ENCODE results near the gene HABP2.

The HABP2 gene

GRCh38 chr10:113605268-113605978 is 52.6 kb downstream of the HABP2 start:
- DNase-seq (ENCODE audit: low read depth), result no peak

- no peak for DNase-seq (ENCODE audit: low read depth)
These were observed 56.9 kb downstream of the HABP2 start for GRCh38 chr10:113609704-113610108.

GRCh38 chr10:113610631-113611601 is 58.1 kb downstream of the HABP2 start:
- DNase-seq (ENCODE audit: low read depth), result no peak

GRCh38 chr10:113612154-113612553 is 59.3 kb downstream of the HABP2 start:
- no peak for DNase-seq (ENCODE audit: low read depth)

- no peak for DNase-seq (ENCODE audit: low read depth)
These were observed 60.6 kb downstream of the HABP2 start for GRCh38 chr10:113613427-113613826.

- DNase-seq (ENCODE audit: low read depth), result no peak
These were observed 61.3 kb downstream of the HABP2 start for GRCh38 chr10:113613977-113614690.

- no peak for DNase-seq (ENCODE audit: low read depth)
These were observed 63.6 kb downstream of the HABP2 start for GRCh38 chr10:113616244-113617074.

- DNase-seq (ENCODE audit: low read depth), result no peak
These were observed 64.2 kb downstream of the HABP2 start for GRCh38 chr10:113617086-113617485.

- no peak for DNase-seq (ENCODE audit: low read depth)
These were observed 65.5 kb downstream of the HABP2 start for GRCh38 chr10:113618338-113618737.

- no peak for DNase-seq (ENCODE audit: low read depth)
These were observed 66.5 kb downstream of the HABP2 start for GRCh38 chr10:113619401-113619800.

- no peak for DNase-seq (ENCODE audit: low read depth)
These were observed 67.7 kb downstream of the HABP2 start for GRCh38 chr10:113620511-113620910.

- DNase-seq (ENCODE audit: low read depth), result no peak
These were observed 68.1 kb downstream of the HABP2 start for GRCh38 chr10:113620936-113621335.

- DNase-seq (ENCODE audit: low read depth), result no peak
These were observed 68.9 kb downstream of the HABP2 start for GRCh38 chr10:113621799-113622198.

- DNase-seq (ENCODE audit: low read depth), result no peak
These were observed 70.0 kb downstream of the HABP2 start for GRCh38 chr10:113622831-113623230.

- no peak for DNase-seq (ENCODE audit: low read depth)
These were observed 72.8 kb downstream of the HABP2 start for GRCh38 chr10:113625461-113626186.

- no peak for DNase-seq (ENCODE audit: low read depth)
These were observed 74.0 kb downstream of the HABP2 start for GRCh38 chr10:113626809-113627355.

GRCh38 chr10:113627836-113628235 is 75.0 kb downstream of the HABP2 start:
- DNase-seq (ENCODE audit: low read depth), result no peak

GRCh38 chr10:113628607-113629153 is 75.8 kb downstream of the HABP2 start:
- DNase-seq (ENCODE audit: low read depth), result no peak

- no peak for DNase-seq (ENCODE audit: low read depth)
These were observed 78.2 kb downstream of the HABP2 start for GRCh38 chr10:113630929-113631533.

Measured in T follicular helper cell (primary cell).